GM23338 (cell line): ENCODE data around the gene ZGRF1.

Experiments used
- EZH2 ChIP-seq: fragments of 200-600 bp; sonication (generic); IDR thresholded peaks from one replicate; pipeline ENCODE4 v1.8.0; 2017; ENCODE audit warnings: antibody characterized with exemption, mild to moderate bottlenecking, low read depth; ENCODE audit not compliant: unreplicated experiment
- EZH2phosphoT487 ChIP-seq: fragments of 200-600 bp; sonication (generic); IDR thresholded peaks from one replicate; pipeline ENCODE4 v1.8.1; 2018; ENCODE audit warnings: antibody characterized with exemption; ENCODE audit not compliant: unreplicated experiment
- POLR2AphosphoS5 ChIP-seq: IDR thresholded peaks from 2 replicates; pipeline ENCODE4 v1.6.1; 2016; ENCODE audit warnings: antibody characterized with exemption, low read depth
- TF ChIP-seq, protein P1 (sequence below), 2 experiments: fragments of 200-600 bp in 1 of 2; sonication (generic) in 1 of 2; conservative IDR thresholded peaks; 2 replicates each; pipeline versions ENCODE4 v1.5.1 to v1.6.1; 2016 to 2017; ENCODE audit warnings: antibody characterized with exemption in 2 of 2, low read depth in 2 of 2, mild to moderate bottlenecking in 2 of 2, moderate library complexity in 1 of 2
- TF ChIP-seq, protein P2 (sequence below): IDR thresholded peaks from 2 replicates; pipeline ENCODE4 v1.6.1; 2016; ENCODE audit warnings: antibody characterized with exemption
- TF ChIP-seq, protein P3 (sequence below): IDR thresholded peaks from one replicate; pipeline ENCODE4 v1.6.1; 2018; ENCODE audit warnings: antibody characterized with exemption; ENCODE audit not compliant: unreplicated experiment

DNA sequence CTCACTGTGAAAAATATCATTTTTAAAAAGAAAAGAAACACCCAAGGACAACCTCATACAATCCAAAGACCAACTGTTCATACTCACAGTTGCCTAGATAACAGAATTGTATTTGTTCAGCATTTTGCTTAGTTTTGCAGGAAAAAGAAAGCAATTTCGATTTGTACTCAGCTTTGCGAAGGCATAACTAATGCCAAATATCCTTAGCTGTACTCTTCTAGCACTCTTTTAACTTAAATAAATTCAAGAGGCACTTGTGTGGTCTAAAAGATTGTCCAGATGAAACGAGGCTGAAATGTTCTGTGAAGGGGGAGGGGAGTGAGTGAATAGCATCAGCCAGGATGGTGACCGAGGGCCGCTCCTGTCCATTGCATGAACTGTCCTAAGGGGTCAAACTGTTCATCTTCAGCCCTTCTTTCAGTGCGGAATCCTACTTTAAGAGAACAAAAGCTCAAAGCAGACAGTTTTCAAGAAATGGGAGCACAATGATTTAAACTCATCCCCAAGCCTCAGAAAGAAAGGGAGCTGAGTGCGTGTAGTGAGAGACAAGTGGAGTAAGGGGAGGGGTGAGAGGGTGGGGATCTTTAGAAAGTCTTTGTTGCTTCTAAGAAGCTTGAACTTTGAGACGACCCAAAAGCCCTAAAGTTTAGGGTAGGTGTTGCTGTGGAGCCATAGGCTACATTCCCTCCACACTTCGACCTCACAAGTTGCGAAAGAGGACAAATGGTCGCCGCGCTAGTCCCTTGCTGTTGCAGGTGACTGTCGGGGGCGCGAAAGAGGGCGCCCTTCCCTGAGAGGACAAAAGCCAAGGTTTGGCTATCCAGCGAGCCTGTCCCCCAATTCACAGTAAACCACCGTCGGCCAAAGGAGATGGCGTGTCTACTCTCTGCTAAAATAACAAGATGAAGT, 116.8 kb downstream of the ZGRF1 start:
- TF ChIP-seq, protein P1, sequence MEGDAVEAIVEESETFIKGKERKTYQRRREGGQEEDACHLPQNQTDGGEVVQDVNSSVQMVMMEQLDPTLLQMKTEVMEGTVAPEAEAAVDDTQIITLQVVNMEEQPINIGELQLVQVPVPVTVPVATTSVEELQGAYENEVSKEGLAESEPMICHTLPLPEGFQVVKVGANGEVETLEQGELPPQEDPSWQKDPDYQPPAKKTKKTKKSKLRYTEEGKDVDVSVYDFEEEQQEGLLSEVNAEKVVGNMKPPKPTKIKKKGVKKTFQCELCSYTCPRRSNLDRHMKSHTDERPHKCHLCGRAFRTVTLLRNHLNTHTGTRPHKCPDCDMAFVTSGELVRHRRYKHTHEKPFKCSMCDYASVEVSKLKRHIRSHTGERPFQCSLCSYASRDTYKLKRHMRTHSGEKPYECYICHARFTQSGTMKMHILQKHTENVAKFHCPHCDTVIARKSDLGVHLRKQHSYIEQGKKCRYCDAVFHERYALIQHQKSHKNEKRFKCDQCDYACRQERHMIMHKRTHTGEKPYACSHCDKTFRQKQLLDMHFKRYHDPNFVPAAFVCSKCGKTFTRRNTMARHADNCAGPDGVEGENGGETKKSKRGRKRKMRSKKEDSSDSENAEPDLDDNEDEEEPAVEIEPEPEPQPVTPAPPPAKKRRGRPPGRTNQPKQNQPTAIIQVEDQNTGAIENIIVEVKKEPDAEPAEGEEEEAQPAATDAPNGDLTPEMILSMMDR (conservative IDR thresholded peaks at IDR 0.05; ENCODE audit: low read depth in 2 of 2): peak; percentile 54 to 67
- TF ChIP-seq EZH2phosphoT487 (no peak), POLR2AphosphoS5 (0 out of 2 replicates have a peak, but pooled peaks have one; percentile 21), EZH2 (peak; percentile 71)
- TF ChIP-seq, protein P2, sequence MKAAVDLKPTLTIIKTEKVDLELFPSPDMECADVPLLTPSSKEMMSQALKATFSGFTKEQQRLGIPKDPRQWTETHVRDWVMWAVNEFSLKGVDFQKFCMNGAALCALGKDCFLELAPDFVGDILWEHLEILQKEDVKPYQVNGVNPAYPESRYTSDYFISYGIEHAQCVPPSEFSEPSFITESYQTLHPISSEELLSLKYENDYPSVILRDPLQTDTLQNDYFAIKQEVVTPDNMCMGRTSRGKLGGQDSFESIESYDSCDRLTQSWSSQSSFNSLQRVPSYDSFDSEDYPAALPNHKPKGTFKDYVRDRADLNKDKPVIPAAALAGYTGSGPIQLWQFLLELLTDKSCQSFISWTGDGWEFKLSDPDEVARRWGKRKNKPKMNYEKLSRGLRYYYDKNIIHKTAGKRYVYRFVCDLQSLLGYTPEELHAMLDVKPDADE: no peak
- TF ChIP-seq, protein P3, sequence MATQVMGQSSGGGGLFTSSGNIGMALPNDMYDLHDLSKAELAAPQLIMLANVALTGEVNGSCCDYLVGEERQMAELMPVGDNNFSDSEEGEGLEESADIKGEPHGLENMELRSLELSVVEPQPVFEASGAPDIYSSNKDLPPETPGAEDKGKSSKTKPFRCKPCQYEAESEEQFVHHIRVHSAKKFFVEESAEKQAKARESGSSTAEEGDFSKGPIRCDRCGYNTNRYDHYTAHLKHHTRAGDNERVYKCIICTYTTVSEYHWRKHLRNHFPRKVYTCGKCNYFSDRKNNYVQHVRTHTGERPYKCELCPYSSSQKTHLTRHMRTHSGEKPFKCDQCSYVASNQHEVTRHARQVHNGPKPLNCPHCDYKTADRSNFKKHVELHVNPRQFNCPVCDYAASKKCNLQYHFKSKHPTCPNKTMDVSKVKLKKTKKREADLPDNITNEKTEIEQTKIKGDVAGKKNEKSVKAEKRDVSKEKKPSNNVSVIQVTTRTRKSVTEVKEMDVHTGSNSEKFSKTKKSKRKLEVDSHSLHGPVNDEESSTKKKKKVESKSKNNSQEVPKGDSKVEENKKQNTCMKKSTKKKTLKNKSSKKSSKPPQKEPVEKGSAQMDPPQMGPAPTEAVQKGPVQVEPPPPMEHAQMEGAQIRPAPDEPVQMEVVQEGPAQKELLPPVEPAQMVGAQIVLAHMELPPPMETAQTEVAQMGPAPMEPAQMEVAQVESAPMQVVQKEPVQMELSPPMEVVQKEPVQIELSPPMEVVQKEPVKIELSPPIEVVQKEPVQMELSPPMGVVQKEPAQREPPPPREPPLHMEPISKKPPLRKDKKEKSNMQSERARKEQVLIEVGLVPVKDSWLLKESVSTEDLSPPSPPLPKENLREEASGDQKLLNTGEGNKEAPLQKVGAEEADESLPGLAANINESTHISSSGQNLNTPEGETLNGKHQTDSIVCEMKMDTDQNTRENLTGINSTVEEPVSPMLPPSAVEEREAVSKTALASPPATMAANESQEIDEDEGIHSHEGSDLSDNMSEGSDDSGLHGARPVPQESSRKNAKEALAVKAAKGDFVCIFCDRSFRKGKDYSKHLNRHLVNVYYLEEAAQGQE: no peak
